ENCODE measurements around the gene RAMP3.
"Not testable (repeated sequence)": the region's sequence is repeated elsewhere in the genome, so short reads cannot be mapped to it uniquely, and the experiment has no call there.

Gene RAMP3

GRCh38 chr7:45157286-45157652 is 322 bp upstream of the RAMP3 start:
- DNase-seq (ENCODE audit: low spot score), result no peak

GRCh38 chr7:45158471-45158870 is 880 bp downstream of the RAMP3 start:
- DNase-seq (ENCODE audit: low spot score), result no peak

GRCh38 chr7:45159296-45159695 is 1.7 kb downstream of the RAMP3 start:
- DNase-seq (ENCODE audit: low spot score), result no peak

- DNase-seq (ENCODE audit: low spot score), result no peak
These were observed 2.9 kb downstream of the RAMP3 start for GRCh38 chr7:45160417-45160881.

GRCh38 chr7:45161138-45161537 is 3.5 kb downstream of the RAMP3 start:
- no peak for DNase-seq (ENCODE audit: low spot score)

- no peak for DNase-seq (ENCODE audit: low spot score)
These were observed 4.3 kb downstream of the RAMP3 start for GRCh38 chr7:45161842-45162241.

GRCh38 chr7:45162311-45162845 is 4.8 kb downstream of the RAMP3 start:
- no peak for DNase-seq (ENCODE audit: low spot score)

- DNase-seq (ENCODE audit: low spot score), result no peak
These were observed 5.5 kb downstream of the RAMP3 start for GRCh38 chr7:45162943-45163691.

GRCh38 chr7:45163692-45164052 is 6.1 kb downstream of the RAMP3 start:
- DNase-seq (ENCODE audit: low spot score), result no peak

GRCh38 chr7:45164271-45164670 is 6.7 kb downstream of the RAMP3 start:
- DNase-seq (ENCODE audit: low spot score), result not testable (repeated sequence)

- DNase-seq (ENCODE audit: low spot score), result no peak
These were observed 8.3 kb downstream of the RAMP3 start for GRCh38 chr7:45165857-45166256.

- no peak for DNase-seq (ENCODE audit: low spot score)
These were observed 14.4 kb downstream of the RAMP3 start for GRCh38 chr7:45171946-45172345.

GRCh38 chr7:45173596-45174327 is 16.2 kb downstream of the RAMP3 start:
- no peak for DNase-seq (ENCODE audit: low spot score)

- no peak for DNase-seq (ENCODE audit: low spot score)
These were observed 16.7 kb downstream of the RAMP3 start for GRCh38 chr7:45174328-45174610.

GRCh38 chr7:45174966-45175765 is 17.6 kb downstream of the RAMP3 start:
- DNase-seq (ENCODE audit: low spot score), result no peak

- no peak for DNase-seq (ENCODE audit: low spot score)
These were observed 18.5 kb downstream of the RAMP3 start for GRCh38 chr7:45176091-45176490.

- DNase-seq (ENCODE audit: low spot score), result no peak
These were observed 19.5 kb downstream of the RAMP3 start for GRCh38 chr7:45176886-45177731.

- DNase-seq (ENCODE audit: low spot score), result no peak
These were observed 20.2 kb downstream of the RAMP3 start for GRCh38 chr7:45177801-45178200.

GRCh38 chr7:45178241-45179225 is 20.9 kb downstream of the RAMP3 start:
- DNase-seq (ENCODE audit: low spot score), result no peak

GRCh38 chr7:45179666-45180065 is 22.1 kb downstream of the RAMP3 start:
- DNase-seq (ENCODE audit: low spot score), result no peak
